ENCODE data around the gene AHSG. TPM values are rescaled to one million over a fixed set of nuclear protein-coding genes. Genes with fewer than 3 reads are reported as not detected.

AHSG gene
- total and polyA plus RNA-seq, 2 experiments from 2014 or later, result 0.10 to 0.18 TPM

- TF ChIP-seq, protein P1, sequence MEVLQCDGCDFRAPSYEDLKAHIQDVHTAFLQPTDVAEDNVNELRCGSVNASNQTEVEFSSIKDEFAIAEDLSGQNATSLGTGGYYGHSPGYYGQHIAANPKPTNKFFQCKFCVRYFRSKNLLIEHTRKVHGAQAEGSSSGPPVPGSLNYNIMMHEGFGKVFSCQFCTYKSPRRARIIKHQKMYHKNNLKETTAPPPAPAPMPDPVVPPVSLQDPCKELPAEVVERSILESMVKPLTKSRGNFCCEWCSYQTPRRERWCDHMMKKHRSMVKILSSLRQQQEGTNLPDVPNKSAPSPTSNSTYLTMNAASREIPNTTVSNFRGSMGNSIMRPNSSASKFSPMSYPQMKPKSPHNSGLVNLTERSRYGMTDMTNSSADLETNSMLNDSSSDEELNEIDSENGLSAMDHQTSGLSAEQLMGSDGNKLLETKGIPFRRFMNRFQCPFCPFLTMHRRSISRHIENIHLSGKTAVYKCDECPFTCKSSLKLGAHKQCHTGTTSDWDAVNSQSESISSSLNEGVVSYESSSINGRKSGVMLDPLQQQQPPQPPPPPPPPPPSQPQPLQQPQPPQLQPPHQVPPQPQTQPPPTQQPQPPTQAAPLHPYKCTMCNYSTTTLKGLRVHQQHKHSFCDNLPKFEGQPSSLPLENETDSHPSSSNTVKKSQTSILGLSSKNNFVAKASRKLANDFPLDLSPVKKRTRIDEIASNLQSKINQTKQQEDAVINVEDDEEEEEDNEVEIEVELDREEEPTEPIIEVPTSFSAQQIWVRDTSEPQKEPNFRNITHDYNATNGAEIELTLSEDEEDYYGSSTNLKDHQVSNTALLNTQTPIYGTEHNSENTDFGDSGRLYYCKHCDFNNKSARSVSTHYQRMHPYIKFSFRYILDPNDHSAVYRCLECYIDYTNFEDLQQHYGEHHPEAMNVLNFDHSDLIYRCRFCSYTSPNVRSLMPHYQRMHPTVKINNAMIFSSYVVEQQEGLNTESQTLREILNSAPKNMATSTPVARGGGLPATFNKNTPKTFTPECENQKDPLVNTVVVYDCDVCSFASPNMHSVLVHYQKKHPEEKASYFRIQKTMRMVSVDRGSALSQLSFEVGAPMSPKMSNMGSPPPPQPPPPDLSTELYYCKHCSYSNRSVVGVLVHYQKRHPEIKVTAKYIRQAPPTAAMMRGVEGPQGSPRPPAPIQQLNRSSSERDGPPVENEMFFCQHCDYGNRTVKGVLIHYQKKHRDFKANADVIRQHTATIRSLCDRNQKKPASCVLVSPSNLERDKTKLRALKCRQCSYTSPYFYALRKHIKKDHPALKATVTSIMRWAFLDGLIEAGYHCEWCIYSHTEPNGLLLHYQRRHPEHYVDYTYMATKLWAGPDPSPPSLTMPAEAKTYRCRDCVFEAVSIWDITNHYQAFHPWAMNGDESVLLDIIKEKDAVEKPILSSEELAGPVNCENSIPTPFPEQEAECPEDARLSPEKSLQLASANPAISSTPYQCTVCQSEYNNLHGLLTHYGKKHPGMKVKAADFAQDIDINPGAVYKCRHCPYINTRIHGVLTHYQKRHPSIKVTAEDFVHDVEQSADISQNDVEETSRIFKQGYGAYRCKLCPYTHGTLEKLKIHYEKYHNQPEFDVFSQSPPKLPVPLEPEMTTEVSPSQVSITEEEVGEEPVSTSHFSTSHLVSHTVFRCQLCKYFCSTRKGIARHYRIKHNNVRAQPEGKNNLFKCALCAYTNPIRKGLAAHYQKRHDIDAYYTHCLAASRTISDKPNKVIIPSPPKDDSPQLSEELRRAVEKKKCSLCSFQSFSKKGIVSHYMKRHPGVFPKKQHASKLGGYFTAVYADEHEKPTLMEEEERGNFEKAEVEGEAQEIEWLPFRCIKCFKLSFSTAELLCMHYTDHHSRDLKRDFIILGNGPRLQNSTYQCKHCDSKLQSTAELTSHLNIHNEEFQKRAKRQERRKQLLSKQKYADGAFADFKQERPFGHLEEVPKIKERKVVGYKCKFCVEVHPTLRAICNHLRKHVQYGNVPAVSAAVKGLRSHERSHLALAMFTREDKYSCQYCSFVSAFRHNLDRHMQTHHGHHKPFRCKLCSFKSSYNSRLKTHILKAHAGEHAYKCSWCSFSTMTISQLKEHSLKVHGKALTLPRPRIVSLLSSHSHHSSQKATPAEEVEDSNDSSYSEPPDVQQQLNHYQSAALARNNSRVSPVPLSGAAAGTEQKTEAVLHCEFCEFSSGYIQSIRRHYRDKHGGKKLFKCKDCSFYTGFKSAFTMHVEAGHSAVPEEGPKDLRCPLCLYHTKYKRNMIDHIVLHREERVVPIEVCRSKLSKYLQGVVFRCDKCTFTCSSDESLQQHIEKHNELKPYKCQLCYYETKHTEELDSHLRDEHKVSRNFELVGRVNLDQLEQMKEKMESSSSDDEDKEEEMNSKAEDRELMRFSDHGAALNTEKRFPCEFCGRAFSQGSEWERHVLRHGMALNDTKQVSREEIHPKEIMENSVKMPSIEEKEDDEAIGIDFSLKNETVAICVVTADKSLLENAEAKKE (CRISPR knock-in tag; IDR thresholded peaks at IDR 0.05), result no peak
- TF ChIP-seq EZH2phosphoT487 (IDR thresholded peaks at IDR 0.05; ENCODE audit: unreplicated experiment) (no peak), ZNF114 (CRISPR knock-in tag; IDR thresholded peaks at IDR 0.05) (no peak), EZH2 (IDR thresholded peaks at IDR 0.05; ENCODE audit: low read depth, unreplicated experiment) (no peak), POLR2AphosphoS5 (IDR thresholded peaks at IDR 0.05; ENCODE audit: low read depth) (0 out of 2 replicates have a peak, but pooled peaks have one; percentile 21), CREB1 (CRISPR knock-in tag; IDR thresholded peaks at IDR 0.05; ENCODE audit: low read depth) (no peak), ZNF331 (CRISPR knock-in tag; IDR thresholded peaks at IDR 0.05; ENCODE audit: low read depth) (no peak)
- TF ChIP-seq, protein P2, sequence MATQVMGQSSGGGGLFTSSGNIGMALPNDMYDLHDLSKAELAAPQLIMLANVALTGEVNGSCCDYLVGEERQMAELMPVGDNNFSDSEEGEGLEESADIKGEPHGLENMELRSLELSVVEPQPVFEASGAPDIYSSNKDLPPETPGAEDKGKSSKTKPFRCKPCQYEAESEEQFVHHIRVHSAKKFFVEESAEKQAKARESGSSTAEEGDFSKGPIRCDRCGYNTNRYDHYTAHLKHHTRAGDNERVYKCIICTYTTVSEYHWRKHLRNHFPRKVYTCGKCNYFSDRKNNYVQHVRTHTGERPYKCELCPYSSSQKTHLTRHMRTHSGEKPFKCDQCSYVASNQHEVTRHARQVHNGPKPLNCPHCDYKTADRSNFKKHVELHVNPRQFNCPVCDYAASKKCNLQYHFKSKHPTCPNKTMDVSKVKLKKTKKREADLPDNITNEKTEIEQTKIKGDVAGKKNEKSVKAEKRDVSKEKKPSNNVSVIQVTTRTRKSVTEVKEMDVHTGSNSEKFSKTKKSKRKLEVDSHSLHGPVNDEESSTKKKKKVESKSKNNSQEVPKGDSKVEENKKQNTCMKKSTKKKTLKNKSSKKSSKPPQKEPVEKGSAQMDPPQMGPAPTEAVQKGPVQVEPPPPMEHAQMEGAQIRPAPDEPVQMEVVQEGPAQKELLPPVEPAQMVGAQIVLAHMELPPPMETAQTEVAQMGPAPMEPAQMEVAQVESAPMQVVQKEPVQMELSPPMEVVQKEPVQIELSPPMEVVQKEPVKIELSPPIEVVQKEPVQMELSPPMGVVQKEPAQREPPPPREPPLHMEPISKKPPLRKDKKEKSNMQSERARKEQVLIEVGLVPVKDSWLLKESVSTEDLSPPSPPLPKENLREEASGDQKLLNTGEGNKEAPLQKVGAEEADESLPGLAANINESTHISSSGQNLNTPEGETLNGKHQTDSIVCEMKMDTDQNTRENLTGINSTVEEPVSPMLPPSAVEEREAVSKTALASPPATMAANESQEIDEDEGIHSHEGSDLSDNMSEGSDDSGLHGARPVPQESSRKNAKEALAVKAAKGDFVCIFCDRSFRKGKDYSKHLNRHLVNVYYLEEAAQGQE (IDR thresholded peaks at IDR 0.05; ENCODE audit: unreplicated experiment), result no peak
These were observed 50.7 kb downstream of the AHSG start (continued) for GRCh38 chr3:186663361-186664118.
